ENCODE measurements around the gene ZNF385C. TPM values are rescaled to one million over a fixed set of nuclear protein-coding genes. Genes with fewer than 3 reads are reported as not detected.

Gene ZNF385C
- total and polyA plus RNA-seq, 2 of the 13 experiments (the other 11 are each of a cell fraction or from before 2014, with no cell fraction given): 2.3 to 6.1 TPM

- TF ChIP-seq, protein P1, sequence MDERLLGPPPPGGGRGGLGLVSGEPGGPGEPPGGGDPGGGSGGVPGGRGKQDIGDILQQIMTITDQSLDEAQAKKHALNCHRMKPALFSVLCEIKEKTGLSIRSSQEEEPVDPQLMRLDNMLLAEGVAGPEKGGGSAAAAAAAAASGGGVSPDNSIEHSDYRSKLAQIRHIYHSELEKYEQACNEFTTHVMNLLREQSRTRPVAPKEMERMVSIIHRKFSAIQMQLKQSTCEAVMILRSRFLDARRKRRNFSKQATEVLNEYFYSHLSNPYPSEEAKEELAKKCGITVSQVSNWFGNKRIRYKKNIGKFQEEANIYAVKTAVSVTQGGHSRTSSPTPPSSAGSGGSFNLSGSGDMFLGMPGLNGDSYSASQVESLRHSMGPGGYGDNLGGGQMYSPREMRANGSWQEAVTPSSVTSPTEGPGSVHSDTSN (CRISPR knock-in tag; IDR thresholded peaks at IDR 0.05): no peak
- TF ChIP-seq CBX2 (IDR thresholded peaks at IDR 0.05; ENCODE audit: low read depth, low read length): no peak
- no peak for TF ChIP-seq CBX2 (CRISPR knock-in tag; IDR thresholded peaks at IDR 0.05; ENCODE audit: low read depth)
- peak; percentile 55 for TF ChIP-seq ZNF263 (CRISPR knock-in tag; IDR thresholded peaks at IDR 0.05)
- TF ChIP-seq ZNF225 (CRISPR knock-in tag; IDR thresholded peaks at IDR 0.05): peak; percentile 75
- peak; percentile 30 for TF ChIP-seq TEAD3 (CRISPR knock-in tag; optimal IDR thresholded peaks at IDR 0.05; ENCODE audit: borderline replicate concordance)
- peak; percentile 60; the same call in 1 of the 2 replicates for TF ChIP-seq FOSL2 (CRISPR knock-in tag; IDR thresholded peaks at IDR 0.05)
- no peak for TF ChIP-seq SMARCC2 (IDR thresholded peaks at IDR 0.05)
- peak; percentile 78; the same call in 1 of the 2 replicates for TF ChIP-seq ZNF746 (CRISPR knock-in tag; IDR thresholded peaks at IDR 0.05)
- TF ChIP-seq GTF2F1 (IDR thresholded peaks at IDR 0.05; ENCODE audit: low read length): no peak
- TF ChIP-seq CC2D1A (CRISPR knock-in tag; IDR thresholded peaks at IDR 0.05): no peak; the same call in 1 of the 2 replicates
- TF ChIP-seq ATF7 (IDR thresholded peaks at IDR 0.05): no peak
- peak; percentile 77 for TF ChIP-seq ATF7 (CRISPR knock-in tag; IDR thresholded peaks at IDR 0.05)
- TF ChIP-seq NCOR1 (IDR thresholded peaks at IDR 0.05; ENCODE audit: borderline replicate concordance, low read length): no peak
- peak; percentile 94 for TF ChIP-seq CSRNP1 (CRISPR knock-in tag; IDR thresholded peaks at IDR 0.05)
- TF ChIP-seq ZSCAN9 (CRISPR knock-in tag; IDR thresholded peaks at IDR 0.05; ENCODE audit: borderline replicate concordance): peak; percentile 91; the same call in 1 of the 2 replicates
- TF ChIP-seq, protein P2, sequence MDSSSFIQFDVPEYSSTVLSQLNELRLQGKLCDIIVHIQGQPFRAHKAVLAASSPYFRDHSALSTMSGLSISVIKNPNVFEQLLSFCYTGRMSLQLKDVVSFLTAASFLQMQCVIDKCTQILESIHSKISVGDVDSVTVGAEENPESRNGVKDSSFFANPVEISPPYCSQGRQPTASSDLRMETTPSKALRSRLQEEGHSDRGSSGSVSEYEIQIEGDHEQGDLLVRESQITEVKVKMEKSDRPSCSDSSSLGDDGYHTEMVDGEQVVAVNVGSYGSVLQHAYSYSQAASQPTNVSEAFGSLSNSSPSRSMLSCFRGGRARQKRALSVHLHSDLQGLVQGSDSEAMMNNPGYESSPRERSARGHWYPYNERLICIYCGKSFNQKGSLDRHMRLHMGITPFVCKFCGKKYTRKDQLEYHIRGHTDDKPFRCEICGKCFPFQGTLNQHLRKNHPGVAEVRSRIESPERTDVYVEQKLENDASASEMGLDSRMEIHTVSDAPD (CRISPR knock-in tag; IDR thresholded peaks at IDR 0.05): peak; percentile 82
- TF ChIP-seq, protein P3, sequence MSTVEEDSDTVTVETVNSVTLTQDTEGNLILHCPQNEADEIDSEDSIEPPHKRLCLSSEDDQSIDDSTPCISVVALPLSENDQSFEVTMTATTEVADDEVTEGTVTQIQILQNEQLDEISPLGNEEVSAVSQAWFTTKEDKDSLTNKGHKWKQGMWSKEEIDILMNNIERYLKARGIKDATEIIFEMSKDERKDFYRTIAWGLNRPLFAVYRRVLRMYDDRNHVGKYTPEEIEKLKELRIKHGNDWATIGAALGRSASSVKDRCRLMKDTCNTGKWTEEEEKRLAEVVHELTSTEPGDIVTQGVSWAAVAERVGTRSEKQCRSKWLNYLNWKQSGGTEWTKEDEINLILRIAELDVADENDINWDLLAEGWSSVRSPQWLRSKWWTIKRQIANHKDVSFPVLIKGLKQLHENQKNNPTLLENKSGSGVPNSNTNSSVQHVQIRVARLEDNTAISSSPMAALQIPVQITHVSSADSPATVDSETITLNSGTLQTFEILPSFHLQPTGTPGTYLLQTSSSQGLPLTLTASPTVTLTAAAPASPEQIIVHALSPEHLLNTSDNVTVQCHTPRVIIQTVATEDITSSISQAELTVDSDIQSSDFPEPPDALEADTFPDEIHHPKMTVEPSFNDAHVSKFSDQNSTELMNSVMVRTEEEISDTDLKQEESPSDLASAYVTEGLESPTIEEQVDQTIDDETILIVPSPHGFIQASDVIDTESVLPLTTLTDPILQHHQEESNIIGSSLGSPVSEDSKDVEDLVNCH (CRISPR knock-in tag; IDR thresholded peaks at IDR 0.05): 0 out of 2 replicates have a peak, but pooled peaks have one; percentile 78
- peak; percentile 96 for TF ChIP-seq ATF5 (CRISPR knock-in tag; IDR thresholded peaks at IDR 0.05; ENCODE audit: low read depth)
- TF ChIP-seq SNAPC2 (CRISPR knock-in tag; IDR thresholded peaks at IDR 0.05): no peak; the same call in 1 of the 2 replicates
- TF ChIP-seq ZBTB21 (CRISPR knock-in tag; IDR thresholded peaks at IDR 0.05): no peak
- peak; percentile 62; the same call in 1 of the 2 replicates for TF ChIP-seq ELF4 (CRISPR knock-in tag; IDR thresholded peaks at IDR 0.05; ENCODE audit: borderline replicate concordance)
Observed at GRCh38 chr17:42016941-42017865, 81.1 kb downstream of the ZNF385C start, which contains the start of gene DNAJC7 (continued).
